ENCODE data around the gene SIGLEC15.
"Not testable (repeated sequence)": the region's sequence is repeated elsewhere in the genome, so short reads cannot be mapped to it uniquely, and the experiment has no call there.

Gene SIGLEC15

DNA sequence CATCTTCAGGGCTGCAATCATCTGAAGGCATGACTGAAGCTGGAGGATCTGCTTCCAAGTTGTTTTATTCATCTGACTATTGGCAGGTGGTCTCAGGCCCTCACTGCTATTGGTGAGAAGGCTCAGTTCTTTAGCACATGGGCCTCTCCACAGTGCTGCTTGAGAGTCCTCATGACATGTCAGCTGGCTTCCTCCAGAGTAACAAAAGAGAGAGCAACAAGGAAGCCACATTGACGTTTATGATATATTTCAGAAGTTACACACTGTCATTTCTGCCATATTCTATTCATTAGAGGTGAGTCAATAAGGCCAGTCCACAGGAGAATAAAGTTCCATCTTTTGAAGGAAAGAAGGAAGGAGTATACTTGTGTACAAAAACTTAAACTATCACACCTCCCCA, 7.9 kb upstream of the SIGLEC15 start:
- no peak for DNase-seq (ENCODE audit: low read depth, low spot score)
- H3K4me3 ChIP-seq (ENCODE audit: low read length), result no peak overlapping the region

GRCh38 chr18:45818765-45819164, 6.7 kb upstream of the SIGLEC15 start:
- not testable (repeated sequence) for DNase-seq (ENCODE audit: low read depth, low spot score); H3K4me3 ChIP-seq (ENCODE audit: low read length)

DNA sequence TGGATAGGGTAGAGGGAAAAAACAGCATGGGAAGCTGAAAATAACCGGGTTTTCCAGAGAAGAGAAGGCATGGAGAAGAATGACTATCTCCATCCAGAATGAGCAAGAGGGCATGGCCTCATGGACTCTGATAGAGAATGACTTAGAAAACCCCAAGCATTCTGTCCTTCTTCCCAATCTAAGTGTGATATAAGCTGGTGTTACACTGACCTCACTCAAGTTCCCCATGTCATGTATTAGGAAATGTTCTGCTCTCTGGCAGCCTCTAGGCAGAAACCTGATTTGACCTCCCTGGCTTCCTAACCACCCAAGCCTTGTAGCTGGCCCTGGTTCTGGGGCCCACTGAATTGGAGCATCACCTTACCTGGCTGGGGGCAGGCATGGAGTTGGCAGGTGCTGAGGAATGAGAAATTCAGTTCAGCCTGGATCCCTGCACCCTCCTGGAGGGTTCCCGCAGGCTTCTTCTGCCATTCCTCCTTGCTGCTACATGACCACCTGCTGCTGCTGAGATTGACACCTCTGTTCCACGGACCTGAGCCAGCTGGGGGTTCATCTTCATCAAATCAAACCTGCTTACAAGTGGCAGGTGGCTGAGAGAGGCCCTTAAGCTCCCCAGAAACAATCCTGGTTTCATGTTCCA, 5.2 kb upstream of the SIGLEC15 start:
- DNase-seq (ENCODE audit: low read depth, low spot score), result no peak
- no peak overlapping the region for H3K4me3 ChIP-seq (ENCODE audit: low read length)

DNA sequence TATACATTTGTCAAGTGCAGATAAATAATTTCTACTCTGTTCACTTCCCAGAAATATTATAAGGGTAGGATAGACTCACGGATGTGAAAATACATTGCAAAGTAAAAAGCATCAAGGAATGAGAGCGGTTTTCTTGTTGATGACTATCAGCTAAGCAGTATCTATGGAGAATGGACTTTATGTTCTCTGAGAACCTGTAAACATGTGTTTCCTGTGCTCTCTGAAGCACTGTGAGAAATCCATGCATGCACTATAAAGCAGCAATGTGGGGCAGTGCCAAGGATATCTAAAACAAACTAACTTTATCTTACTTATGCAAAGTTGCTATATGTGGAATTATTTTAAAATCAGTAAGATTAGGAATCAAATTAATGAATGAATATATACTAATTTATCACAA, 4.4 kb upstream of the SIGLEC15 start:
- no peak for DNase-seq (ENCODE audit: low read depth, low spot score)
- no peak overlapping the region for H3K4me3 ChIP-seq (ENCODE audit: low read length)

- no peak for DNase-seq (ENCODE audit: low read depth, low spot score)
- no peak overlapping the region for H3K4me3 ChIP-seq (ENCODE audit: low read length)
These were observed 3.8 kb upstream of the SIGLEC15 start for GRCh38 chr18:45821711-45822110.

- no peak for DNase-seq (ENCODE audit: low read depth, low spot score)
- no peak overlapping the region for H3K4me3 ChIP-seq (ENCODE audit: low read length)
These were observed 609 bp downstream of the SIGLEC15 start for GRCh38 chr18:45826084-45826483.

DNA sequence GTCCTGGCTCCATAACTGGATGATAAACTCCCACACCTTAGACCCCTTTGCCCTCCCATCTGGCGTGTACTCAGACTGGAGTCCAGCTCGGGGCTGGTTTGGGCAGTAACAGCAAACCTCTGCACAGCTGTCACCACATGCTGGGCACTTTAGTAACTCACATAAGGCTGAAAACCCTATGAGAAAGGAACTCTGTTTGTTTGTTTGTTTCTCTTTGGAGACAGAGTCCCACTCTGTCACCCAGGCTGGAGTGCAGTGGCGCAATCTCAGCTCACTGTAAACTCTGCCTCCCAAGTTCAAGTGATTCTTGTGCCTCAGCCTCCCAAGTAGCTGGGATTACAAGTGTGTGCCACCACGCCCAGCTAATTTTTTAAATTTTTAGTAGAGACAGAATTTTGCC, 1.2 kb downstream of the SIGLEC15 start:
- not testable (repeated sequence) for H3K4me3 ChIP-seq (ENCODE audit: low read length); DNase-seq (ENCODE audit: low read depth, low spot score)

- H3K4me3 ChIP-seq (ENCODE audit: low read length), result no peak overlapping the region
- no peak for DNase-seq (ENCODE audit: low read depth, low spot score)
These were observed 3.7 kb downstream of the SIGLEC15 start for GRCh38 chr18:45828917-45829811.

DNA sequence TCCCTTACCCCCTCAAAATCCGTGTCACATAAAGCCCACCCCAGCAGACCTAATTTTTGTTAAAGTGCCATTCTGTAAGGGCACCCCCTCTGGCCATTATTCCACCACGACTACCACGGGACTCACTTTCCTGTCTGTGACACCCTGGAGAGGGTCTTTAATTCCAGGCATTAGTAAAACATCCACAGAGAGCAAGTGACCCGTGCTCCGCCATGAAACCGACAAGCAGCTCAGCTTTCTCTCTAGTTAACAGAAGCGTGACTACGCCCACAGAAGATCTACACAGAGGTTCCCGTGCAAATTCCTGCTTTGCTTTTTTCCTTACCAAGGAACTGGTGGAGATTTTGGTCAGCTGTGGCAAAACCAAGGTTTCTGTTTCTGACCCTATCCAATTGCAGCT, 4.4 kb downstream of the SIGLEC15 start:
- no peak overlapping the region for H3K4me3 ChIP-seq (ENCODE audit: low read length)
- no peak for DNase-seq (ENCODE audit: low read depth, low spot score)

DNA sequence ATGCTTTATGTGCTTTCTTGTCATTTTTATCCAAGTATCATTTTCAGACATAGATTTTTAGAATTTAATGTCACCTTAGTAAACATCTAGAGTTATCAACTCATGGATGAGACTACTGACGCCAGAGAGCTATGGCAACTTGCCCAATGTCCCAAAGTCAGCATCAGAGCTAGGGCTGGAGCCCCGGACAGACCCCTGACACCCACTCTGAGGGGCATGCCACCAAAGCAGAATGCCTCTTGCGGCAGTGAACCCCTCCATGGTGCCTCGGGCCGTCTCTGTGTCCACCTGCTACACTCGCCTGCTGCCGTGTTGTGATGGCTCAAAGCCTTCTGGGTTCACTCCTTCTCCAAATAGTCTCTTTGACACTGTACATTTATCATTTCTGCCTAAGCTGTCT, 5.4 kb downstream of the SIGLEC15 start:
- H3K4me3 ChIP-seq (ENCODE audit: low read length), result no peak overlapping the region
- no peak for DNase-seq (ENCODE audit: low read depth, low spot score)

- no peak overlapping the region for H3K4me3 ChIP-seq (ENCODE audit: low read length)
- no peak for DNase-seq (ENCODE audit: low read depth, low spot score)
These were observed 8.4 kb downstream of the SIGLEC15 start for GRCh38 chr18:45833846-45834245.

GRCh38 chr18:45834306-45834705, 8.8 kb downstream of the SIGLEC15 start:
- H3K4me3 ChIP-seq (ENCODE audit: low read length), result no peak overlapping the region
- no peak for DNase-seq (ENCODE audit: low read depth, low spot score)

GRCh38 chr18:45835057-45835636, 9.7 kb downstream of the SIGLEC15 start:
- no peak overlapping the region for H3K4me3 ChIP-seq (ENCODE audit: low read length)
- DNase-seq (ENCODE audit: low read depth, low spot score), result no peak

- H3K4me3 ChIP-seq (ENCODE audit: low read length), result no peak overlapping the region
- DNase-seq (ENCODE audit: low read depth, low spot score), result no peak
These were observed 11.0 kb downstream of the SIGLEC15 start for GRCh38 chr18:45836242-45837205.

DNA sequence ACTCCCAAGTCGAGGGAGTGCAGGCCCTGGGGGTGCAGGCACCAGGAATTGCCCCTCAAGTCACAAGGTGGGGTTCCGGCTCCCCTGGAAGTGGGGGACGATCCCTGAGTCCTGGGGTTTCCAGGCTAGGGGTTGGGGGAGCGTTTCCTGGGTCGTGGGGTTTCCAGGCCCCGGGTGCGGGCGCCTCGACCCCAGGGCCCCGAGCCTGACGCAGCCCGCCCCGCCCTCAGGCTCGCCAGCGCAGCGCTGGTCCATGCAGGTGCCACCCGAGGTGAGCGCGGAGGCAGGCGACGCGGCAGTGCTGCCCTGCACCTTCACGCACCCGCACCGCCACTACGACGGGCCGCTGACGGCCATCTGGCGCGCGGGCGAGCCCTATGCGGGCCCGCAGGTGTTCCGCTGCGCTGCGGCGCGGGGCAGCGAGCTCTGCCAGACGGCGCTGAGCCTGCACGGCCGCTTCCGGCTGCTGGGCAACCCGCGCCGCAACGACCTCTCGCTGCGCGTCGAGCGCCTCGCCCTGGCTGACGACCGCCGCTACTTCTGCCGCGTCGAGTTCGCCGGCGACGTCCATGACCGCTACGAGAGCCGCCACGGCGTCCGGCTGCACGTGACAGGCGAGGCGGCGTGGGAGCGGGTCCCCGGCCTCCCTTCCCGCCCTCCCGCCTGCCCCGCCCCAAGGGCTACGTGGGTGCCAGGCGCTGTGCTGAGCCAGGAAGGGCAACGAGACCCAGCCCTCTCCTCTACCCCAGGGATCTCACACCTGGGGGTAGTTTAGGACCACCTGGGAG, 12.0 kb downstream of the SIGLEC15 start:
- DNase-seq (ENCODE audit: low read depth, low spot score), result no peak

DNA sequence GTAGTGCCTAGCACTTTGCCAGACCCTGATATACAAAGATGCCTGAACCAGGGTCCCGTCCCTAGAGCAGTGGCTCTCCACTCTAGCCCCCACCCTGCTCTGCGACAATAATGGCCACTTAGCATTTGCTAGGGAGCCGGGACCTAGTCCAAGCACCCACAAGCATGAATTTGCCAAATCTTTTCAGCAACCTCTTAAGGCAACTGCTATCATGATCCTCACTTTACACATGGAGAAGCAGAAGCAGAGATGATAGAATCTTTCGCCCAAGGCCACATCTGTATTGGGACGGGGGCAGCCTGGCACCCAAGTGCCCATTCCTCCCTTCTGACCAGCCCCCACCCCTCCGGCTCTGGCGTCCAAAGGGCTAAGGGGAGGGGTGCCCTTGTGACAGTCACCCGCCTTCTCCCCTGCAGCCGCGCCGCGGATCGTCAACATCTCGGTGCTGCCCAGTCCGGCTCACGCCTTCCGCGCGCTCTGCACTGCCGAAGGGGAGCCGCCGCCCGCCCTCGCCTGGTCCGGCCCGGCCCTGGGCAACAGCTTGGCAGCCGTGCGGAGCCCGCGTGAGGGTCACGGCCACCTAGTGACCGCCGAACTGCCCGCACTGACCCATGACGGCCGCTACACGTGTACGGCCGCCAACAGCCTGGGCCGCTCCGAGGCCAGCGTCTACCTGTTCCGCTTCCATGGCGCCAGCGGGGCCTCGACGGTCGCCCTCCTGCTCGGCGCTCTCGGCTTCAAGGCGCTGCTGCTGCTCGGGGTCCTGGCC, 13.0 kb downstream of the SIGLEC15 start:
- no peak for DNase-seq (ENCODE audit: low read depth, low spot score)
- H3K4me3 ChIP-seq (ENCODE audit: low read length), result no peak overlapping the region

More for the DNA sequence above, 12.0 kb downstream of the SIGLEC15 start:
- H3K4me3 ChIP-seq (ENCODE audit: low read length), result peak overlapping the region; percentile 5; the same call in 1 of the 2 replicates

Data from Jurkat, Clone E6-1 (cell line).